NOMO-1 (cell line): ENCODE results near the gene TPSG1.

Source experiments
- DNase-seq, 2 experiments: peaks; one replicate each; lab custom pipeline; 2025; ENCODE audit not compliant: unreplicated experiment in 2 of 2; lab: John Stamatoyannopoulos, UW

The TPSG1 gene

GRCh38 chr16:1217526-1217925, 7.5 kb downstream of the TPSG1 start:
- DNase-seq = no peak

- no peak for DNase-seq
Measured at GRCh38 chr16:1216681-1217400, 8.2 kb downstream of the TPSG1 start.

- DNase-seq = no peak
Measured at GRCh38 chr16:1216296-1216619, 8.8 kb downstream of the TPSG1 start.

- DNase-seq = no peak
Measured at GRCh38 chr16:1215574-1216295, 9.3 kb downstream of the TPSG1 start.

GRCh38 chr16:1214719-1215118, 10.3 kb downstream of the TPSG1 start:
- no peak for DNase-seq

GRCh38 chr16:1213796-1214372, 11.2 kb downstream of the TPSG1 start:
- no peak for DNase-seq

GRCh38 chr16:1213231-1213630, 11.8 kb downstream of the TPSG1 start:
- DNase-seq = no peak

GRCh38 chr16:1212616-1213194, 12.4 kb downstream of the TPSG1 start:
- DNase-seq = no peak

- no peak for DNase-seq
Measured at GRCh38 chr16:1211451-1212268, 13.4 kb downstream of the TPSG1 start.

GRCh38 chr16:1210461-1210860, 14.6 kb downstream of the TPSG1 start:
- DNase-seq = no peak

GRCh38 chr16:1209081-1209480, 16.0 kb downstream of the TPSG1 start:
- DNase-seq = no peak

- no peak for DNase-seq
Measured at GRCh38 chr16:1208239-1208830, 16.7 kb downstream of the TPSG1 start.

- DNase-seq = no peak
Measured at GRCh38 chr16:1206786-1207185, 18.3 kb downstream of the TPSG1 start.

- no peak for DNase-seq
Measured at GRCh38 chr16:1206326-1206725, 18.7 kb downstream of the TPSG1 start.

GRCh38 chr16:1204933-1205332, 20.1 kb downstream of the TPSG1 start:
- DNase-seq = no peak

GRCh38 chr16:1202274-1202673, 22.8 kb downstream of the TPSG1 start:
- DNase-seq = no peak

GRCh38 chr16:1201444-1201843, 23.6 kb downstream of the TPSG1 start:
- no peak for DNase-seq

- DNase-seq = no peak
Measured at GRCh38 chr16:1200014-1200627, 24.9 kb downstream of the TPSG1 start.

GRCh38 chr16:1199347-1200013, 25.6 kb downstream of the TPSG1 start:
- no peak for DNase-seq
